WTC11 (cell line): Measurements from ENCODE around the gene CNP. TPM values are rescaled to one million over a fixed set of nuclear protein-coding genes. Genes with fewer than 3 reads are reported as not detected.

Source experiments
- ATAC-seq: fragments of 200-7000 bp; cut with Tn5 transposase; 2 replicates; pipeline ENCODE4 v1.10.0; 2021; ENCODE audit warnings: mild to moderate bottlenecking, moderate library complexity
- CTCF ChIA-PET: fragments of 300-600 bp; sonication (Branson Sonifier 250); formaldehyde crosslinking; loops from one replicate; lab custom pipeline; 2021; ENCODE audit warnings: antibody characterized with exemption; lab: Charles Lee
- POLR2A ChIA-PET: fragments of 350-600 bp; sonication (Branson Sonifier 250); formaldehyde crosslinking; loops from one replicate; lab custom pipeline; 2021; ENCODE audit warnings: antibody characterized with exemption; lab: Charles Lee
- DNase-seq: peaks from one replicate; pipeline ENCODE4 v3.0.0; 2021; ENCODE audit warnings: low spot score
- H3K27ac Mint-ChIP-seq: 2 replicates; pipeline ENCODE4 v1.8.0; 2021; ENCODE audit warnings: mixed read lengths
- H3K27me3 Mint-ChIP-seq: 2 replicates; pipeline ENCODE4 v1.8.0; 2021; ENCODE audit warnings: low read depth, mild to moderate bottlenecking, moderate library complexity, mixed read lengths
- H3K36me3 Mint-ChIP-seq: 2 replicates; pipeline ENCODE4 v1.8.0; 2021; ENCODE audit warnings: mixed read lengths
- H3K4me1 Mint-ChIP-seq: 2 replicates; pipeline ENCODE4 v1.8.0; 2022; ENCODE audit warnings: mixed read lengths
- H3K4me3 Mint-ChIP-seq: 2 replicates; pipeline ENCODE4 v1.8.0; 2021; ENCODE audit warnings: mild to moderate bottlenecking, moderate library complexity, mixed read lengths
- H3K9me3 Mint-ChIP-seq: 2 replicates; pipeline ENCODE4 v1.8.0; 2021; ENCODE audit warnings: mixed read lengths
- CBFB ChIP-seq: sonication (generic); formaldehyde crosslinking; IDR thresholded peaks from 2 replicates; pipeline ENCODE4 v1.8.1; 2022; ENCODE audit warnings: mild to moderate bottlenecking, low read depth, missing genetic modification reagents
- CREM ChIP-seq: sonication (generic); formaldehyde crosslinking; IDR thresholded peaks from 2 replicates; pipeline ENCODE4 v1.8.1; 2022; ENCODE audit warnings: mild to moderate bottlenecking, missing genetic modification reagents, moderate library complexity
- ELF4 ChIP-seq: sonication (generic); formaldehyde crosslinking; IDR thresholded peaks from 2 replicates; pipeline ENCODE4 v1.8.1; 2022; ENCODE audit warnings: low read depth, mild to moderate bottlenecking, moderate library complexity, missing genetic modification reagents
- ETV6 ChIP-seq: sonication (generic); formaldehyde crosslinking; IDR thresholded peaks from 2 replicates; pipeline ENCODE4 v1.8.1; 2022; ENCODE audit warnings: mild to moderate bottlenecking, missing genetic modification reagents
- FOXP4 ChIP-seq: sonication (generic); formaldehyde crosslinking; IDR thresholded peaks from 2 replicates; pipeline ENCODE4 v1.8.0; 2022; ENCODE audit warnings: mild to moderate bottlenecking, missing genetic modification reagents
- GTF2I ChIP-seq: fragments of 250-450 bp; sonication (Bioruptor Pico); conservative IDR thresholded peaks from 2 replicates; pipeline ENCODE4 v1.4.0; 2021; ENCODE audit warnings: mild to moderate bottlenecking
- HMGXB4 ChIP-seq: sonication (generic); formaldehyde crosslinking; IDR thresholded peaks from 2 replicates; pipeline ENCODE4 v1.8.1; 2023; ENCODE audit warnings: mild to moderate bottlenecking, moderate library complexity, missing genetic modification reagents
- IRF1 ChIP-seq: sonication (generic); formaldehyde crosslinking; IDR thresholded peaks from 2 replicates; pipeline ENCODE4 v1.8.0; 2023; ENCODE audit warnings: missing genetic modification reagents
- KAT7 ChIP-seq: sonication (generic); formaldehyde crosslinking; IDR thresholded peaks from 2 replicates; pipeline ENCODE4 v1.8.1; 2023; ENCODE audit warnings: missing genetic modification reagents, mild to moderate bottlenecking, borderline replicate concordance
- NFE2L1 ChIP-seq: sonication (generic); formaldehyde crosslinking; IDR thresholded peaks from 2 replicates; pipeline ENCODE4 v1.8.1; 2023; ENCODE audit warnings: missing genetic modification reagents
- NR1H2 ChIP-seq: sonication (generic); formaldehyde crosslinking; IDR thresholded peaks from 2 replicates; pipeline ENCODE4 v1.9.0; 2021; ENCODE audit warnings: mild to moderate bottlenecking, moderate library complexity, missing genetic modification reagents
- RELA ChIP-seq: sonication (generic); formaldehyde crosslinking; IDR thresholded peaks from 2 replicates; pipeline ENCODE4 v1.8.1; 2022; ENCODE audit warnings: missing genetic modification reagents, mild to moderate bottlenecking, borderline replicate concordance
- SP1 ChIP-seq: sonication (generic); formaldehyde crosslinking; conservative IDR thresholded peaks from 2 replicates; pipeline ENCODE4 v1.8.1; 2022; ENCODE audit warnings: missing genetic modification reagents
- USF2 ChIP-seq: sonication (generic); formaldehyde crosslinking; IDR thresholded peaks from 2 replicates; pipeline ENCODE4 v1.8.1; 2023; ENCODE audit warnings: mild to moderate bottlenecking, missing genetic modification reagents, moderate library complexity
- ZNF219 ChIP-seq: sonication (generic); formaldehyde crosslinking; IDR thresholded peaks from 2 replicates; pipeline ENCODE4 v1.8.0; 2023; ENCODE audit warnings: missing genetic modification reagents, mild to moderate bottlenecking, borderline replicate concordance
- ZNF396 ChIP-seq: fragments of 250-450 bp; sonication (Bioruptor Pico); IDR thresholded peaks from 2 replicates; pipeline ENCODE4 v1.8.0; 2021; ENCODE audit warnings: mild to moderate bottlenecking, moderate library complexity, borderline replicate concordance
- ZNF416 ChIP-seq: fragments of 250-450 bp; sonication (Bioruptor Pico); IDR thresholded peaks from 2 replicates; pipeline ENCODE4 v1.9.0; 2021; ENCODE audit warnings: mild to moderate bottlenecking, inconsistent platforms
- ZNF671 ChIP-seq: fragments of 250-450 bp; sonication (Bioruptor Pico); IDR thresholded peaks from 2 replicates; pipeline ENCODE4 v1.8.0; 2021; ENCODE audit warnings: mild to moderate bottlenecking
- total RNA-seq: library from RNA; stranded (reverse); gene quantifications from 3 replicates; pipeline ENCODE4 v1.2.3, GENCODE V29; 2021
- TF ChIP-seq, protein P1 (sequence below): sonication (generic); formaldehyde crosslinking; IDR thresholded peaks from 2 replicates; pipeline ENCODE4 v1.8.1; 2023; ENCODE audit warnings: mild to moderate bottlenecking, missing genetic modification reagents, moderate library complexity
- TF ChIP-seq, protein P2 (sequence below): fragments of 250-450 bp; sonication (Bioruptor Pico); conservative IDR thresholded peaks from 2 replicates; pipeline ENCODE4 v1.9.0; 2021; ENCODE audit warnings: mild to moderate bottlenecking

The CNP gene
- total RNA-seq, 1 experiment from 2014 or later = 52.5 TPM

GRCh38 chr17:41932816-41933389, 33.7 kb upstream of the CNP start:
- Mint-ChIP-seq H3K36me3 (no peaks in the 10 kb centered on the region), H3K4me3 (no peak overlapping the region), H3K27ac (no peak overlapping the region), H3K4me1 (peaks cover 14% of the 10 kb centered on the region), H3K9me3 (no peaks in the 10 kb centered on the region), H3K27me3 (no peaks in the 10 kb centered on the region; the same call in 1 of the 2 replicates)
- ATAC-seq (no peak), DNase-seq (no peak)
- ChIA-PET POLR2A (interaction anchor here (0.7 kb wide), 1 partner anchor 91 kb away, joined by 6 read pairs; no protein-coding TSS in a partner anchor), CTCF (interaction anchor here (0.6 to 1.2 kb wide), 5 partner anchors 25 to 198 kb away, joined by 3 to 4 read pairs (median 3); no protein-coding TSS in a partner anchor)
- TF ChIP-seq ZNF671 (CRISPR knock-in tag) (no peak), CBFB (CRISPR knock-in tag) (no peak), USF2 (CRISPR knock-in tag) (no peak), HMGXB4 (no peak), KAT7 (CRISPR knock-in tag) (no peak), ELF4 (CRISPR knock-in tag) (no peak), GTF2I (CRISPR knock-in tag) (no peak), RELA (CRISPR knock-in tag) (no peak), NFE2L1 (CRISPR knock-in tag) (no peak), CREM (CRISPR knock-in tag) (no peak), ETV6 (CRISPR knock-in tag) (no peak), NR1H2 (CRISPR knock-in tag) (no peak), ZNF219 (no peak), SP1 (no peak), ZNF416 (CRISPR knock-in tag) (no peak), FOXP4 (no peak), ZNF396 (CRISPR knock-in tag) (no peak), IRF1 (CRISPR knock-in tag) (no peak)
- TF ChIP-seq, protein P1, sequence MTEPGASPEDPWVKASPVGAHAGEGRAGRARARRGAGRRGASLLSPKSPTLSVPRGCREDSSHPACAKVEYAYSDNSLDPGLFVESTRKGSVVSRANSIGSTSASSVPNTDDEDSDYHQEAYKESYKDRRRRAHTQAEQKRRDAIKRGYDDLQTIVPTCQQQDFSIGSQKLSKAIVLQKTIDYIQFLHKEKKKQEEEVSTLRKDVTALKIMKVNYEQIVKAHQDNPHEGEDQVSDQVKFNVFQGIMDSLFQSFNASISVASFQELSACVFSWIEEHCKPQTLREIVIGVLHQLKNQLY (CRISPR knock-in tag) = no peak
- TF ChIP-seq, protein P2, sequence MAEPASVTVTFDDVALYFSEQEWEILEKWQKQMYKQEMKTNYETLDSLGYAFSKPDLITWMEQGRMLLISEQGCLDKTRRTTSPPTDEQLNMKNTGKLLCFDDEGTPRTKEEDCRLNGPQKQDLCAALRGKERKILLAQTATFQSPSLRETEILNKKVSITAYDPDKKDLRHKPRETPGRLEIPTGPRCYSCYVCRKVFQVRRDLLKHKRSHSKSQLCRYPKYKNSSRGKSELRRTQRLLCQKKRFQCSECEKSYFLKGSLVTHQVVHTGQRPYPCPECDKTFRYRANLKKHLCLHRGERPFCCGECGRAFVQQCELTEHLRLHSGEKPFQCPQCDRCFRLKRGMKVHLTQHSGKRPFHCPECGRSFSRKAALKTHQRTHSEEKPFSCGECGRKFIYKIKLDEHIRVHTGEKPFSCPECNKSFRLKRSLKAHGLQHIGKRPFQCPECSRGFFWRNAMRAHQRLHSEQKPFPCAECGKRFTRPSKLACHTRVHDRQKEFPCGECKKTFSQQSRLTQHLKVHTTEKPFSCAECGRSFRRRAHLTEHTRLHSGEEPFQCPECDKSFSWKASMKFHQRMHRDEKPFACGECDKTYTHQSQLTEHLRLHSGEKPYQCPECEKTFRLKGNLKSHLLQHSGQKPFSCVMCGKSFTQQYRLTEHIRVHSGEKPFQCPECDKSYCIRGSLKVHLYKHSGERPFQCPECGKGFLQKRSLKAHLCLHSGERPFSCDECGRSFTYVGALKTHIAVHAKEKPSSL (CRISPR knock-in tag) = no peak
